Lower lobe of right lung (tissue), 2 donors: ENCODE data around the gene SCN3A. TPM values are rescaled to one million over a fixed set of nuclear protein-coding genes. Genes with fewer than 3 reads are reported as not detected.

Experiments used
- ATAC-seq, 2 donors: fragments of 200-7000 bp; cut with Tn5 transposase; one replicate each; pipeline ENCODE4 v1.9.1; 2020 to 2022; ENCODE audit warnings: mild to moderate bottlenecking in 2 of 2, moderate library complexity in 2 of 2
- DNase-seq: peaks from one replicate; pipeline ENCODE4 v3.0.0-alpha.2; 2020
- H3K27ac ChIP-seq: fragments of 200-600 bp; one replicate; pipeline ENCODE4 v1.8.0; 2022
- H3K27me3 ChIP-seq: fragments of 200-600 bp; one replicate; pipeline ENCODE4 v1.8.0; 2022; ENCODE audit warnings: low read depth
- H3K36me3 ChIP-seq: fragments of 200-600 bp; one replicate; pipeline ENCODE4 v1.8.0; 2022; ENCODE audit warnings: mild to moderate bottlenecking
- H3K4me1 ChIP-seq: fragments of 200-600 bp; one replicate; pipeline ENCODE4 v1.8.0; 2022
- H3K4me3 ChIP-seq: fragments of 200-600 bp; one replicate; pipeline ENCODE4 v1.8.0; 2022; ENCODE audit warnings: mild to moderate bottlenecking
- H3K9me3 ChIP-seq: fragments of 200-600 bp; one replicate; pipeline ENCODE4 v1.8.0; 2022
- CTCF ChIP-seq: fragments of 200-600 bp; IDR thresholded peaks from one replicate; pipeline ENCODE4 v1.8.0; 2022; ENCODE audit warnings: antibody characterized with exemption, mild to moderate bottlenecking
- intact Hi-C: fragments of 100-400 bp; cut with DNase I; formaldehyde crosslinking; loops from one replicate; pipeline ENCODE4 v1.11.0; 2022
- total RNA-seq: library from RNA; stranded (reverse); fragmentation: NEBNext Ultra II Directional; extraction: Animal tissue kit (Norgen Biotek cat#: 25700); gene quantifications from one replicate; pipeline ENCODE4 v1.2.1, GENCODE V29; 2021
- donor health status: DM: no; HTN: yes; CAD: no; lungs with severe emphysema.

SCN3A gene
- total RNA-seq, 1 donor from 2014 or later, result 1.4 TPM

- Histone ChIP-seq H3K27me3 (no peaks in the 10 kb centered on the region), H3K4me3 (no peak overlapping the region), H3K27ac (no peak overlapping the region), H3K36me3 (no peaks in the 10 kb centered on the region), H3K4me1 (no peaks in the 10 kb centered on the region), H3K9me3 (no peaks in the 10 kb centered on the region)
- no peak for TF ChIP-seq CTCF
- DNase-seq (no peak), ATAC-seq (no peak)
- intact Hi-C loops, result no loop called here
These were observed 145.2 kb downstream of the SCN3A start for GRCh38 chr2:165058476-165059265.

- no peak for ATAC-seq
- Histone ChIP-seq H3K27ac (no peak overlapping the region), H3K4me3 (no peak overlapping the region), H3K27me3 (no peaks in the 10 kb centered on the region), H3K36me3 (no peaks in the 10 kb centered on the region), H3K9me3 (no peaks in the 10 kb centered on the region), H3K4me1 (no peaks in the 10 kb centered on the region)
- DNase-seq, result no peak
- no peak for TF ChIP-seq CTCF
- intact Hi-C loops, result no loop called here
These were observed 145.9 kb downstream of the SCN3A start for GRCh38 chr2:165057931-165058330.

- DNase-seq, result no peak
- no peak overlapping the region for H3K27ac ChIP-seq
- no peaks in the 10 kb centered on the region for H3K9me3 ChIP-seq
- intact Hi-C loops, result no loop called here
- H3K4me3 ChIP-seq, result no peak overlapping the region
- ATAC-seq, result no peak
- no peaks in the 10 kb centered on the region for H3K4me1 ChIP-seq
- no peaks in the 10 kb centered on the region for H3K27me3 ChIP-seq
- no peaks in the 10 kb centered on the region for H3K36me3 ChIP-seq
- no peak for TF ChIP-seq CTCF
These were observed 146.5 kb downstream of the SCN3A start for GRCh38 chr2:165057308-165057707.

- intact Hi-C loops, result no loop called here
- no peaks in the 10 kb centered on the region for H3K9me3 ChIP-seq
- ATAC-seq (no peak), DNase-seq (no peak)
- H3K4me1 ChIP-seq, result no peaks in the 10 kb centered on the region
- TF ChIP-seq CTCF, result no peak
- no peak overlapping the region for H3K27ac ChIP-seq
- no peaks in the 10 kb centered on the region for H3K36me3 ChIP-seq
- H3K4me3 ChIP-seq, result no peak overlapping the region
- H3K27me3 ChIP-seq, result no peaks in the 10 kb centered on the region
These were observed 147.3 kb downstream of the SCN3A start for GRCh38 chr2:165056564-165056963.

GRCh38 chr2:165055082-165055851 is 148.6 kb downstream of the SCN3A start:
- TF ChIP-seq CTCF, result no peak
- no peaks in the 10 kb centered on the region for H3K36me3 ChIP-seq
- no peak overlapping the region for H3K27ac ChIP-seq
- H3K4me1 ChIP-seq, result no peaks in the 10 kb centered on the region
- H3K27me3 ChIP-seq, result no peaks in the 10 kb centered on the region
- no peak overlapping the region for H3K4me3 ChIP-seq
- intact Hi-C loops, result no loop called here
- DNase-seq, result no peak
- H3K9me3 ChIP-seq, result no peaks in the 10 kb centered on the region
- ATAC-seq, result peak; percentile 52 to 54
